ENCODE measurements around the gene PPARA. TPM values are rescaled to one million over a fixed set of nuclear protein-coding genes. Genes with fewer than 3 reads are reported as not detected.

PPARA gene
- total RNA-seq, result 1 to 10 TPM; 6.2 to 8.9 TPM

DNA sequence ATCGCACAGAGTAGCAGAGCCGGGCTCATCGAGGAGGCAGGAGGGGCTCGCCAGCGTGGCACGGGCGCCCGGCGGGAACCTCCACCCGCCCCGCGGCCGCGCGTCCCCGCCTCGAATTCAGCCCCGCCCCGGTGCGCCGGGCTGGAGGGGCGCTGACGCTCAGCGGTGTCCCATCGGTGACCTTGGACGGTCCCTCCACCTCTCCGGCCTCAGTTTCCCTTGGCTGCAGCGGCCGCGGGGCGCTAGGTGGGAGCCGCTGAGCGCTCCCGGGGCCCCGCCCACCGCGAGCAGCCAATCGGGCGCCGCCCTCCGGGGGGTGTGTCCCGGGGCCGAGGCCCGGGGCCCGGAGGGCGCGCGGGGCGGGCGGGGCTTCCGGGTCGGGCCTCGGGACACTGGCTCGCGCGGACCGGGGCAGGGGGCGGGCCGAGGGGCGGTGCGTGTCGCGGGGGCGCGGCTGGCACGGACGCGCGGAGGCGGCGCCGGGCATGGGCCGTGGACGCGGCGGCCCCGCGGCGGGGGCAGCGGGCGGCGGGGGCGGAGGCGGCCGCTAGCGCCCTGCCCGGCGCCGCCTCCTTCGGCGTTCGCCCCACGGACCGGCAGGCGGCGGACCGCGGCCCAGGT is at the start of gene PPARA:
Gene PPARA (plus strand): TSS at position 493 of the 621 bp plus-strand sequence. CDS start 47,858 bp downstream, outside the sequence.
- DNase-seq, result peak; percentile 90
- CTCF ChIA-PET, result interaction anchor here (1.4 kb wide), 1 partner anchor 102 kb away, joined by 3 read pairs; no protein-coding TSS in a partner anchor
- peak; percentile 87 for ATAC-seq
- Mint-ChIP-seq H3K27me3 (peaks cover 7% of the 10 kb centered on the region), H3K36me3 (ENCODE audit: low read depth) (peaks cover 9% of the 10 kb centered on the region), H3K9me3 (ENCODE audit: low read depth) (no peaks in the 10 kb centered on the region), H3K4me1 (peaks cover 13% of the 10 kb centered on the region), H3K4me3 (peak within 1 kb of the TSS; percentile 74), H3K27ac (no peak within 1 kb of the TSS)
- POLR2A ChIA-PET, result interaction anchor here (1.0 kb wide), 1 partner anchor 146 kb away, joined by 5 read pairs; the partner anchor contains the start of gene GTSE1
- intact Hi-C loops (cut with DNase I, micrococcal nuclease), result loop anchor here (1.0 to 5.0 kb wide), 9 partner anchors 62 to 477 kb away; partner anchors contain the start of genes CDPF1 (in 2 of the 2), GTSE1 (in 1 of the 2) and TRMU (in 1 of the 2)

DNA sequence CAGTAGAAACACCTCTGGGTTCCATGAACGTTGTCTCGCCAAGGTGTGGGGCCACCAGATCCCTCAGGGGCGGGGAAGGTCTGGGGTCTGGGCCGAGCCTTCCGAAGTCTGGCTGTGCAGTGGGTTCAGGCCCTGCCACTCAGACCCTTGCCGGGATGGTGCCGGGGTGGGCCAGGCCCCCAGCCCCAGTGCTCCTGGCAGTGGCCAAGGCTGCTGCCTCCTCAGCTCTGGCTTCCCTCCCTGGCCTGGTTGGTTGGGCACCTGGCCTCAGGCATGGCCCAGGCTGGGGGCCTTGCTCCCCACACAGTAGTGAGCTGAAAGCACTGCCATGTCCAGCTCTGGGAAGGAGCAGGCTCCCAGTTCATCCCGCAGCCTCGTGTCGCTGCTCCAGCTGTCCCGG is 48.2 kb upstream of the PPARA start:
- Mint-ChIP-seq H3K36me3 (ENCODE audit: low read depth) (no peaks in the 10 kb centered on the region), H3K4me1 (no peaks in the 10 kb centered on the region), H3K9me3 (ENCODE audit: low read depth) (no peaks in the 10 kb centered on the region), H3K27me3 (no peaks in the 10 kb centered on the region), H3K4me3 (no peak overlapping the region), H3K27ac (no peak overlapping the region)
- DNase-seq (no peak), ATAC-seq (no peak)
- CTCF ChIA-PET, result interaction anchor here (0.6 kb wide), 1 partner anchor 370 kb away, joined by 3 read pairs; no protein-coding TSS in a partner anchor
- POLR2A ChIA-PET, result no interaction called here
- intact Hi-C loops (cut with DNase I, micrococcal nuclease), result no loop called here

DNA sequence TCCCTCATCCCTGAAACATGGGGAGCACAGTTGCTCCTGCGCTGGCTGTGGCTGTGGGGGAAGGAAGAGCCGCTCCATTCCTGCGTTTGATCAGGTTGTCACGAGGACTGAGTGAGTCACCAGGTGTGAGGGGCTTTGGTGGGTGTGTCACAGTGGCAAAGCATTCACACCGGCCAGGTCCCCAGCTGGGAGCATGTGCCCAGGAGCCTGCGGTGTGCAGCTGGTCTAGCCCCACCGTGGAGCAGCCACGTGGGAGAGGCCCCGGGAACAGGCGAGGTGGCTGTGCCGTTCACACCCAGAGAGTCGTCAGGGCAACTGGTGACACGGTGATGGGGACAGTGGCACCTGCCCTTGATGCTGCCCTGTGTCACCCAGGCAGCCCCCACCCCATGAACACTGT is 47.6 kb upstream of the PPARA start:
- no peak overlapping the region for H3K4me3 Mint-ChIP-seq
- ChIA-PET CTCF (interaction anchor here (0.6 kb wide), 1 partner anchor 369 kb away, joined by 3 read pairs; no protein-coding TSS in a partner anchor), POLR2A (no interaction called here)
- no peak overlapping the region for H3K27ac Mint-ChIP-seq
- H3K9me3 Mint-ChIP-seq (ENCODE audit: low read depth), result no peaks in the 10 kb centered on the region
- intact Hi-C loops (cut with DNase I, micrococcal nuclease), result no loop called here
- DNase-seq (no peak), ATAC-seq (no peak)
- H3K4me1 Mint-ChIP-seq, result no peaks in the 10 kb centered on the region
- no peaks in the 10 kb centered on the region for H3K27me3 Mint-ChIP-seq
- H3K36me3 Mint-ChIP-seq (ENCODE audit: low read depth), result no peaks in the 10 kb centered on the region

DNA sequence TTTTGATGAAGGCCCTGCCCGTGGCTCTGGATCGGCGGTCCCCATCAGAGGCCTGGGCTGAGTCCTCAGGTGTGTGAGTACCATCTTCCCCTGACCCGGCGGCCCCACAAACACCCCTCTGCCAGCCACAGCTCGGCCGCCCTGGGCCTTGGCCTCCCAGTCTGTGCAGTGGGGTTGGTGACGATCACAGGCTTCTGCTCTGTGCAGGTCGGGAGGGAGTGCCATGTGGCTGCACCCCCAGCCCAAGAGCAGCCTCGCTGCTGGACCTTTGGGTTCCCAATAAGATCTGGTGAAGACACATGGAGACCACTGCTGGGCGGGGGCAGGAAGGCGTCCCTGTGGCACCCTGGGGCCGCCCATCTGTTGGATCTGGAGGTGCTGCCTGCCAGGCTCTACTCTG is 47.1 kb upstream of the PPARA start:
- H3K4me3 Mint-ChIP-seq, result no peak overlapping the region
- no peaks in the 10 kb centered on the region for H3K27me3 Mint-ChIP-seq
- no peaks in the 10 kb centered on the region for H3K9me3 Mint-ChIP-seq (ENCODE audit: low read depth)
- no peak overlapping the region for H3K27ac Mint-ChIP-seq
- CTCF ChIA-PET, result no interaction called here
- no peak for ATAC-seq
- DNase-seq, result no peak
- intact Hi-C loops (cut with DNase I, micrococcal nuclease), result no loop called here
- POLR2A ChIA-PET, result no interaction called here
- H3K36me3 Mint-ChIP-seq (ENCODE audit: low read depth), result no peaks in the 10 kb centered on the region
- H3K4me1 Mint-ChIP-seq, result no peaks in the 10 kb centered on the region

DNA sequence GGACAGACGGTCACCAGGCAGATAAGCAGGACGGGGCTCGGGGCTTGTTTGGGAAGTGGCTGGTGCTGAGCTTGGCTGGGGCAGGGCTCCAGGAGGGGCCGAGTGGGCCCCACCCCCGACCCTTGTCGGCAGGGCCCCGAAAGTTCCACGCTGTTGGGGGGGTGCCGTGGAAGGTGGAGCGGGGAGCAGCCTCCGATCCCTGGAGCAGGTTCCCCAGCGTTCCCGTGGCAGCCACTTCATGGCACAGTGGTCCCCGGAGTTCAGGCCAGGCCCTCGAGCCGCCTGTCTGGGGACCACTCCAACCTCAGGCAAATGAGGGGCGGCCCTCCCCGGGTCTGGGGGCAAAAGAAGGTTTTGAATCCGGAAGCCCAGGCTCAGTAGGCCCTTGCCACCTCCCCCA is 46.7 kb upstream of the PPARA start:
- Mint-ChIP-seq H3K9me3 (ENCODE audit: low read depth) (no peaks in the 10 kb centered on the region), H3K36me3 (ENCODE audit: low read depth) (no peaks in the 10 kb centered on the region), H3K4me3 (no peak overlapping the region), H3K4me1 (no peaks in the 10 kb centered on the region), H3K27ac (no peak overlapping the region), H3K27me3 (no peaks in the 10 kb centered on the region)
- DNase-seq (no peak), ATAC-seq (no peak)
- ChIA-PET POLR2A (no interaction called here), CTCF (no interaction called here)
- intact Hi-C loops (cut with DNase I, micrococcal nuclease), result no loop called here

DNA sequence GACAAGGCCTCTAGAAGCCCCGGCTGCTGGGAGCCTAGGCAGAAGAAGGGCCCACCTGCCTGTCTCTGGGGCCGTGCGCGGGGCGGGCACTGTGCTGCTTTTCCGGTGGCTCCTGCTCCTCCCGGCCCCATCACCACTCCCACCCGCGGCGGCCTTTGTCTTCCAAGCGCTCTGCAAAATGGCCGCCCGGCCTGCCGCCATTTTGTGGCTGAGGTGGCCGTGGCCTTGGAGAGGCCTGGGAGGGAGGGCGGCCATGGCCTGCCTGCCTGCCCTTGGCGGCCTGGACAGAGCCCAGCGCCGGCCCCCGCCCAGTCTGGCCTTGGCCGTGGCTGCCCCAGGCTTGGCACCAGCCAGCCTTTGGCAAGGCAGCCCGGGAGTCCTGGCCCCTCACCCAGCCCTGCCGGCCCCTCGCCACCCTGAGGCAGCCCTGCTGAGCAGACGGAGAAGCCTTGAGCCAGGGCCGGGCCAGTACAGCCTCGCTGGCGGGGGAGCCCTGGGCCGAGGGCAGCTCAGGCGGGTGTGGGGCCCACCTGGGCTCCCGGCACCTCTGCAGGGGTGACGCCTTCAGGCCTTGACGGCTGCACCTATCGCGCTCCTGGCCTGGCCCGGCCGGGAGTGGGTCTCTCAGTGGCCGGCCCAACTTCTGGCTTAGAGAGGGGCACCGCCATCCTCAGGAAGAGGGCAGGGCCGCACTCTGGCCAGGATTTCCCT is 46.0 kb upstream of the PPARA start:
- ChIA-PET POLR2A (no interaction called here), CTCF (no interaction called here)
- Mint-ChIP-seq H3K9me3 (ENCODE audit: low read depth) (no peaks in the 10 kb centered on the region), H3K4me1 (no peaks in the 10 kb centered on the region), H3K27me3 (no peaks in the 10 kb centered on the region), H3K36me3 (ENCODE audit: low read depth) (no peaks in the 10 kb centered on the region), H3K27ac (no peak overlapping the region), H3K4me3 (no peak overlapping the region)
- DNase-seq, result no peak
- no peak for ATAC-seq
- intact Hi-C loops (cut with DNase I, micrococcal nuclease), result no loop called here

DNA sequence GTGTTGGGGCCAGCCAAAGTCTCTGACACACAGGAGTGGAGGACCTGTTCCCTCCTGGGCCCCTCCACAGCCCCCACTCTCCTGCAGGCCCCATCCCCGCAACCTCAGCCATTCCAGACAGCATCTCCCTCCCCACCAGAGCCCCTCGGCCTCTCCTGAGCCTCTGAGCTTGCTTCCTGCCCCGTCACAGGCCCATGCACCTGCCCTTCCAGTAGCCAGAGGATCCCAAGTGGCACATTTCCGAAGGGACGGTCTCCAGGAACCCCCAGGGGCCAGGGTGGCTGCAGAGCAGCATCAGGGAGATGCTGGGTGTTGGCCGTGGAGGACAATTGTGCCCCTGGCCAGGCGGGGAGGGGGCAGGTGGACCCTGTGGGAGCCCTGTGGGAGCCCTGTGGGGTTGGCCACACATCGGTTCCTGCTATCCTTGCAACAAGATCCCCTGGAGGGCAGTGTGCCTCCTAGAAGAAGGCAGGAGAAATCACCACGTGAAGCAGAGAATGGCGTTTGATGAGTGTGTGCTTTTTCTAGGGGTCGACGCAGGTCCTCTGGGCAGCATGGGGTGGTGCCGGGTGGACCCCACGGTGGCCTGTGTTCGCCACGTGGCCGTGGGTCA is 45.3 kb upstream of the PPARA start:
- no peaks in the 10 kb centered on the region for H3K4me1 Mint-ChIP-seq
- CTCF ChIA-PET, result no interaction called here
- no peaks in the 10 kb centered on the region for H3K36me3 Mint-ChIP-seq (ENCODE audit: low read depth)
- no peaks in the 10 kb centered on the region for H3K9me3 Mint-ChIP-seq (ENCODE audit: low read depth)
- H3K4me3 Mint-ChIP-seq, result no peak overlapping the region
- intact Hi-C loops (cut with DNase I, micrococcal nuclease), result no loop called here
- ATAC-seq (no peak), DNase-seq (no peak)
- POLR2A ChIA-PET, result no interaction called here
- H3K27me3 Mint-ChIP-seq, result no peaks in the 10 kb centered on the region
- no peak overlapping the region for H3K27ac Mint-ChIP-seq

DNA sequence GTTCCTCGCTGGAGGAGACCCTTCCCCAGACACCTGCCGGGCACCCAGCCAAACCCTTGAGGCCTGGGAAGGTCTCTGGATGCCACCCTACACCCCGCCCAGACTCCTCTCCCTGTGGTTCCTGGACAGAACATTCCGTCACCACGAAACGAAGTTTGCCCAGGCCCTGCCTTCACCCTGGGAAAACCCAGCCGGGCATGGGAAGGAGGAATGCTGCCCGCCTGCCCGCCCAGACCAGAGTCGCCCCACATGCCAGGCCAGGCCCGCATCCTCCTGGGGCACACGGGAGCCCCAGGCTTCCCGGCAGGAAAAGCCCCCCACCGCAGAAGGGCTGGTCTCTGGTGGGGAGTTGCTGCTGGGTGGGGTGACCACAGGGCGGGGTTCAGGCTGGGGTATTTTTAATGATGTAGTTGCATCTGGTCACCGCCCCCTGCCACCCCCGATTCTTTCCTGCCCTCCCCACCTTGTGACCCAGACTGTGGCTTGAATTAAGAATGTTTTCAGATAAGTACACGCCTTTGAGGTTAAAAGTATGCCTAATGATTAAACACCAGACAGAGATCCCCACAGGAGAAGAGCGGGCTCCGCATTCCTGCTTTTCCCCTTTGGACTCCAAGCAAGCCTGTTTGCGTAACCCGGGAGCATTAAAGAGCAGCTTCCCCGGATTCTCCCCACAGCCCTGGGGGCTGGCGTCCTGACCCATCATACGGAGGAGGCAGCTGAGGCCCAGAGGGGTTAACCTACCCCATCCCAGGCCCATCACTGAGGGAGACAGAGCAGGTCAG is 44.6 kb upstream of the PPARA start:
- CTCF ChIA-PET, result no interaction called here
- no peaks in the 10 kb centered on the region for H3K36me3 Mint-ChIP-seq (ENCODE audit: low read depth)
- ATAC-seq (no peak), DNase-seq (no peak)
- no peak overlapping the region for H3K4me3 Mint-ChIP-seq
- POLR2A ChIA-PET, result no interaction called here
- H3K9me3 Mint-ChIP-seq (ENCODE audit: low read depth), result no peaks in the 10 kb centered on the region
- H3K27me3 Mint-ChIP-seq, result no peaks in the 10 kb centered on the region
- no peak overlapping the region for H3K27ac Mint-ChIP-seq
- intact Hi-C loops (cut with DNase I, micrococcal nuclease), result no loop called here
- H3K4me1 Mint-ChIP-seq, result no peaks in the 10 kb centered on the region

DNA sequence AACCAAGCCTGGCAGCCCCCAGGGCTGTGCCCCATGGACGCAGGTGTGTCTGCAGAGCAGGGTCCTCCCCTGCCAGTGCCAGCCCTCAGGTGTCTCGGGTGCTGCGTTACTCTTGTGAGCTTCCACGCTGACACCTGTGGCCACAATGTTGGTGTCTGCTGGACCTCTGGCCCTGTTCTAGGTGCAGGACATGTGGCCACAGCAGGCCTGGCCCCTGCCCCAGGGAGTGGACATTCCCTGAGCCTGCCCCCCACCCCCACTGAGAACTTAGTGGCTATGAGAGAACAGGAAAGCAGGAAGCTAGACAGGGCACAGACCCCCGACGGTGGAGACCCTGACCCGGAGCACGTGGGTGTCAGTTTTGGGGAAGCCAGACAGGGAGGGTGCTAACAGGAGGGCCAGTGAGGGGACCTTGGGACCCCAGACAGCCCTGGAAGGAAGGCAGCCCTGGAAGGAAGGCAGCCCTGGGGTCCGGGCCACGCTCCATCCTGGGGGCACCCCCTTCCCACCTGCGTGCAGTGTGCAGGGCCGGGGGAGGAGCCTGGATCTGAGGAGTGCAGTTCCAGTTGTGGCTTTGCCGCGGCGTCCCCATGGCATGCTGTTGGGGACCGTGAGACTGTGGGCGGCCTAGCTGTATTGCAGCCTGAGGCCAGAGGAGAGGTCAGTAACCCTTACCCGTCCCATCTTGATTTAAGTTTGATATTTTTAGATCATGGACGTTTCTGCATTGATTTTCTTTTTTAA is 43.9 kb upstream of the PPARA start:
- ATAC-seq (peak; percentile 27), DNase-seq (no peak)
- ChIA-PET POLR2A (no interaction called here), CTCF (no interaction called here)
- no peaks in the 10 kb centered on the region for H3K27me3 Mint-ChIP-seq
- no peaks in the 10 kb centered on the region for H3K36me3 Mint-ChIP-seq (ENCODE audit: low read depth)
- no peak overlapping the region for H3K27ac Mint-ChIP-seq
- H3K9me3 Mint-ChIP-seq (ENCODE audit: low read depth), result no peaks in the 10 kb centered on the region
- intact Hi-C loops (cut with DNase I, micrococcal nuclease), result no loop called here
- no peak overlapping the region for H3K4me3 Mint-ChIP-seq
- no peaks in the 10 kb centered on the region for H3K4me1 Mint-ChIP-seq

DNA sequence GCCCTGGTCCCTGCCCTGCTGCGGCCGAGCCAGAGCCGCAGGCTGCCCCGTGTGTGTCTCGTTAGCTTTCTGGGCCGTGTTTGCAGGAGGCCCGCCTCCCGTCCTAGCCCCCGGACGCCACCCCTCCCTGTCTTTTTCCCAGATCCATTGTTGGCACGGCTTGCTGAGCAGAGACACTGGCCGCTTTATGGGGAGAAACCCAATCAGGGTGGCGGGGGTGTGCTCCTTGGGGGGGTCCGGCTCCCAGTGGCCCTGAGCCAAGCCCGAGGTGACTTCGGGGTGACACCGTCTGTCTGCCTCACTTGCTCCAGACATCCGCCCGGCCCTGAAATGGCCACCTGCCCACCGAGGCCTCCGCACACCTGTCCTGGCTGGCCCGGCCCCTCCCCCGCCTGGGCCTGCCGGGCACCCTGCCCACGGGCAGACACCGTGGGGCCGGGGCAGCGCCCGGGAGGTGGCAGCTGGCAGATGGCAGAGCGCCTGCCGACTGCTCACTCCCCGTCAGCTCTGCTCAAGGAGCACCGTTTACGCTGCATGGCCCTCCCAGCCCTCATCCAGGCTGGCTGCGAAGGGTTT is 43.1 kb upstream of the PPARA start:
- intact Hi-C loops (cut with DNase I, micrococcal nuclease), result no loop called here
- ChIA-PET POLR2A (no interaction called here), CTCF (interaction anchor here (1.0 kb wide), 1 partner anchor 101 kb away, joined by 3 read pairs; no protein-coding TSS in a partner anchor)
- H3K27ac Mint-ChIP-seq, result no peak overlapping the region
- no peaks in the 10 kb centered on the region for H3K36me3 Mint-ChIP-seq (ENCODE audit: low read depth)
- H3K9me3 Mint-ChIP-seq (ENCODE audit: low read depth), result no peaks in the 10 kb centered on the region
- H3K4me1 Mint-ChIP-seq, result no peaks in the 10 kb centered on the region
- ATAC-seq (no peak), DNase-seq (no peak)
- H3K27me3 Mint-ChIP-seq, result no peaks in the 10 kb centered on the region
- H3K4me3 Mint-ChIP-seq, result no peak overlapping the region
